HepG2 (cell line): ENCODE measurements around the gene SUCLA2. TPM values are rescaled to one million over a fixed set of nuclear protein-coding genes. Genes with fewer than 3 reads are reported as not detected.

Experiments used
- BCL3 ChIP-seq: sonication (generic); formaldehyde crosslinking; IDR thresholded peaks from 2 replicates; pipeline ENCODE4 v1.5.1; 2020; ENCODE audit warnings: mild to moderate bottlenecking, missing genetic modification reagents, moderate library complexity
- DMAP1 ChIP-seq: IDR thresholded peaks from 2 replicates; pipeline ENCODE4 v1.6.1; 2016
- FOXK1 ChIP-seq: sonication (generic); formaldehyde crosslinking; IDR thresholded peaks from 2 replicates; pipeline ENCODE4 v1.4.0; 2020; ENCODE audit warnings: low read depth, missing genetic modification reagents, borderline replicate concordance
- FOXP4 ChIP-seq: sonication (generic); formaldehyde crosslinking; IDR thresholded peaks from 2 replicates; pipeline ENCODE4 v1.4.0; 2020; ENCODE audit warnings: missing genetic modification reagents
- HCFC1 ChIP-seq: fragments of 150-350 bp; IDR thresholded peaks from 2 replicates; pipeline ENCODE4 v1.6.1; 2014; ENCODE audit warnings: low read depth, low read length
- HDAC1 ChIP-seq: sonication (generic); formaldehyde crosslinking; IDR thresholded peaks from 2 replicates; pipeline ENCODE4 v1.5.1; 2020; ENCODE audit warnings: mild to moderate bottlenecking, missing genetic modification reagents
- JARID2 ChIP-seq: sonication (generic); formaldehyde crosslinking; IDR thresholded peaks from 2 replicates; pipeline ENCODE4 v1.8.1; 2023; ENCODE audit warnings: missing genetic modification reagents, inconsistent platforms; ENCODE audit not compliant: insufficient replicate concordance
- MAFF ChIP-seq: IDR thresholded peaks from 2 replicates; pipeline ENCODE4 v1.6.1; 2011; ENCODE audit warnings: low read depth, low read length, improper control_type of control experiment
- POLR2AphosphoS2 ChIP-seq: IDR thresholded peaks from 2 replicates; pipeline ENCODE4 v1.6.1; 2011; ENCODE audit warnings: low read depth, low read length, improper control_type of control experiment
- SP5 ChIP-seq: IDR thresholded peaks from 2 replicates; pipeline ENCODE4 v1.6.1; 2016; ENCODE audit warnings: low read depth, borderline replicate concordance
- TEAD3 ChIP-seq: optimal IDR thresholded peaks from 2 replicates; pipeline ENCODE3; 2016; ENCODE audit warnings: borderline replicate concordance
- TRIM24 ChIP-seq: sonication (generic); formaldehyde crosslinking; IDR thresholded peaks from 2 replicates; pipeline ENCODE4 v1.8.0; 2022; ENCODE audit warnings: mild to moderate bottlenecking, missing genetic modification reagents
- ZFP36L2 ChIP-seq: sonication (generic); formaldehyde crosslinking; IDR thresholded peaks from 2 replicates; pipeline ENCODE4 v1.4.0; 2020; ENCODE audit warnings: missing genetic modification reagents
- ZNF224 ChIP-seq: sonication (generic); formaldehyde crosslinking; IDR thresholded peaks from 2 replicates; pipeline ENCODE4 v1.5.0; 2020; ENCODE audit warnings: mild to moderate bottlenecking, missing genetic modification reagents
- ZNF616 ChIP-seq: sonication (generic); formaldehyde crosslinking; IDR thresholded peaks from 2 replicates; pipeline ENCODE4 v1.5.0; 2020; ENCODE audit warnings: low read depth, mild to moderate bottlenecking, missing genetic modification reagents
- ZNF674 ChIP-seq: sonication (generic); formaldehyde crosslinking; IDR thresholded peaks from 2 replicates; pipeline ENCODE4 v1.5.0; 2020; ENCODE audit warnings: low read depth, mild to moderate bottlenecking, missing genetic modification reagents
- ZNF747 ChIP-seq: sonication (generic); formaldehyde crosslinking; IDR thresholded peaks from 2 replicates; pipeline ENCODE4 v1.8.1; 2023; ENCODE audit warnings: missing genetic modification reagents, mild to moderate bottlenecking, borderline replicate concordance
- ZSCAN21 ChIP-seq: sonication (generic); formaldehyde crosslinking; IDR thresholded peaks from 2 replicates; pipeline ENCODE4 v1.8.0; 2022; ENCODE audit warnings: mild to moderate bottlenecking, missing genetic modification reagents, moderate library complexity, borderline replicate concordance
- polyA plus RNA-seq, 8 experiments: library from polyadenylated mRNA; depleted of rRNA in 3 of 8; stranded (reverse) in 7 of 8; unstranded in 1 of 8; fragments of >200 nt; fragmentation: Illumina TruSeq in 4 of 8; extraction: Trizol in 4 of 8; gene quantifications; 2 replicates each; pipeline versions ENCODE4 v1.2.1 to v1.2.3, GENCODE V29; 2011 to 2016; ENCODE audit warnings: low read depth in 4 of 8, missing spikeins in 1 of 8, mixed read lengths in 1 of 8; ENCODE audit not compliant: insufficient read depth in 1 of 8
- total RNA-seq, 5 experiments: library from RNA; depleted of rRNA; stranded (reverse); fragments of >200 nt; fragmentation: Illumina TruSeq; extraction: Trizol; gene quantifications; 2 replicates each; pipeline ENCODE4 v1.2.3, GENCODE V29; 2016; ENCODE audit warnings: low read depth in 1 of 5
- TF ChIP-seq, protein P1 (sequence below): IDR thresholded peaks from 2 replicates; pipeline ENCODE4 v1.4.0; 2020; ENCODE audit warnings: mild to moderate bottlenecking, missing genetic modification reagents
- TF ChIP-seq, protein P2 (sequence below): IDR thresholded peaks from 2 replicates; pipeline ENCODE4 v1.6.1; 2016
- TF ChIP-seq, protein P3 (sequence below): fragments of 450-650 bp; IDR thresholded peaks from 2 replicates; pipeline ENCODE4 v1.6.1; 2016

Gene SUCLA2
- total and polyA plus RNA-seq, 2 of the 13 experiments (the other 11 are each of a cell fraction or from before 2014, with no cell fraction given), result 28.4 to 77.1 TPM

DNA sequence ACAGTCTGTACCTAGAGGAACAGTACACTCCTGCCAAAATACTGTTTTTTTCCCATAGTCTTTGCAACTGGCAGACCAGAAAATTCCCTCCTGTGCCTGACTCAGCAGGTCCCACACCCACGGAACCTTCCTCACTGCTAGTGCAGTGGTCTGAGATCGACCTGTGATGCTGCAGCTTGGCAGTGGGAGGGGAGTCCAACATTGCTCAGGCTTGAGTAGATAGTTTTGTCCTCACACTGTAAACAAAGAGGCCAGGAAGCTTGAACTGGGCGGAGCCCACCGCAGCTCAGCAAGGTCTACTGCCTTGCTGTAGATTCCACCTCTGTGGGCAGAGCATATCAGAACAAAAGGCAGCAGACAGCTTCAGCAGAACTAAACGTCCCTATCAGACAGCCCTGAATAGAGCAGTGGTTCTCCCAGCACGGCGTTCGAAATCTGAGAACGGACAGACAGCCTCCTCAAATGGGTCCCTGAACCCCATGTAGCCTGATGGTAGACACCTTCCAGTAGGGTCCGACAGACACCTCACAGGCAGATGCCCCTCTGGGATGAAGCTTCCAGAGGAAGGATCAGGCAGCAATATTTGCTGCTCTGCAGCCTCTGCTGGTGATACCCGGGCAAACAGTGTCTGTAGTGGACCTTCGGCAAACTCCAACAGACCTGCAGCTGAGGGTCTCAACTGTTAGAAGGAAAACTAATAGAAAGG, 92.7 kb downstream of the SUCLA2 start (continued):
- TF ChIP-seq, protein P1, sequence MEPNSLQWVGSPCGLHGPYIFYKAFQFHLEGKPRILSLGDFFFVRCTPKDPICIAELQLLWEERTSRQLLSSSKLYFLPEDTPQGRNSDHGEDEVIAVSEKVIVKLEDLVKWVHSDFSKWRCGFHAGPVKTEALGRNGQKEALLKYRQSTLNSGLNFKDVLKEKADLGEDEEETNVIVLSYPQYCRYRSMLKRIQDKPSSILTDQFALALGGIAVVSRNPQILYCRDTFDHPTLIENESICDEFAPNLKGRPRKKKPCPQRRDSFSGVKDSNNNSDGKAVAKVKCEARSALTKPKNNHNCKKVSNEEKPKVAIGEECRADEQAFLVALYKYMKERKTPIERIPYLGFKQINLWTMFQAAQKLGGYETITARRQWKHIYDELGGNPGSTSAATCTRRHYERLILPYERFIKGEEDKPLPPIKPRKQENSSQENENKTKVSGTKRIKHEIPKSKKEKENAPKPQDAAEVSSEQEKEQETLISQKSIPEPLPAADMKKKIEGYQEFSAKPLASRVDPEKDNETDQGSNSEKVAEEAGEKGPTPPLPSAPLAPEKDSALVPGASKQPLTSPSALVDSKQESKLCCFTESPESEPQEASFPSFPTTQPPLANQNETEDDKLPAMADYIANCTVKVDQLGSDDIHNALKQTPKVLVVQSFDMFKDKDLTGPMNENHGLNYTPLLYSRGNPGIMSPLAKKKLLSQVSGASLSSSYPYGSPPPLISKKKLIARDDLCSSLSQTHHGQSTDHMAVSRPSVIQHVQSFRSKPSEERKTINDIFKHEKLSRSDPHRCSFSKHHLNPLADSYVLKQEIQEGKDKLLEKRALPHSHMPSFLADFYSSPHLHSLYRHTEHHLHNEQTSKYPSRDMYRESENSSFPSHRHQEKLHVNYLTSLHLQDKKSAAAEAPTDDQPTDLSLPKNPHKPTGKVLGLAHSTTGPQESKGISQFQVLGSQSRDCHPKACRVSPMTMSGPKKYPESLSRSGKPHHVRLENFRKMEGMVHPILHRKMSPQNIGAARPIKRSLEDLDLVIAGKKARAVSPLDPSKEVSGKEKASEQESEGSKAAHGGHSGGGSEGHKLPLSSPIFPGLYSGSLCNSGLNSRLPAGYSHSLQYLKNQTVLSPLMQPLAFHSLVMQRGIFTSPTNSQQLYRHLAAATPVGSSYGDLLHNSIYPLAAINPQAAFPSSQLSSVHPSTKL (CRISPR knock-in tag), result peak; percentile 33; the same call in 1 of the 2 replicates
- TF ChIP-seq JARID2 (no peak), ZFP36L2 (CRISPR knock-in tag) (no peak), POLR2AphosphoS2 (no peak), SP5 (CRISPR knock-in tag) (peak; percentile 91), HCFC1 (no peak), HDAC1 (CRISPR knock-in tag) (0 out of 2 replicates have a peak, but pooled peaks have one; percentile 51), BCL3 (CRISPR knock-in tag) (no peak), FOXP4 (CRISPR knock-in tag) (peak; percentile 67; the same call in 1 of the 2 replicates), TRIM24 (CRISPR knock-in tag) (no peak), DMAP1 (CRISPR knock-in tag) (0 out of 2 replicates have a peak, but pooled peaks have one; percentile 34), TEAD3 (CRISPR knock-in tag) (peak; percentile 41), ZNF616 (no peak), ZSCAN21 (CRISPR knock-in tag) (no peak), ZNF674 (CRISPR knock-in tag) (no peak), ZNF224 (CRISPR knock-in tag) (no peak), ZNF747 (no peak), MAFF (peak; percentile 61; the same call in 1 of the 2 replicates), FOXK1 (CRISPR knock-in tag) (peak; percentile 27; the same call in 1 of the 2 replicates)
- TF ChIP-seq, protein P2, sequence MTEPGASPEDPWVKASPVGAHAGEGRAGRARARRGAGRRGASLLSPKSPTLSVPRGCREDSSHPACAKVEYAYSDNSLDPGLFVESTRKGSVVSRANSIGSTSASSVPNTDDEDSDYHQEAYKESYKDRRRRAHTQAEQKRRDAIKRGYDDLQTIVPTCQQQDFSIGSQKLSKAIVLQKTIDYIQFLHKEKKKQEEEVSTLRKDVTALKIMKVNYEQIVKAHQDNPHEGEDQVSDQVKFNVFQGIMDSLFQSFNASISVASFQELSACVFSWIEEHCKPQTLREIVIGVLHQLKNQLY (CRISPR knock-in tag), result no peak
- TF ChIP-seq, protein P3, sequence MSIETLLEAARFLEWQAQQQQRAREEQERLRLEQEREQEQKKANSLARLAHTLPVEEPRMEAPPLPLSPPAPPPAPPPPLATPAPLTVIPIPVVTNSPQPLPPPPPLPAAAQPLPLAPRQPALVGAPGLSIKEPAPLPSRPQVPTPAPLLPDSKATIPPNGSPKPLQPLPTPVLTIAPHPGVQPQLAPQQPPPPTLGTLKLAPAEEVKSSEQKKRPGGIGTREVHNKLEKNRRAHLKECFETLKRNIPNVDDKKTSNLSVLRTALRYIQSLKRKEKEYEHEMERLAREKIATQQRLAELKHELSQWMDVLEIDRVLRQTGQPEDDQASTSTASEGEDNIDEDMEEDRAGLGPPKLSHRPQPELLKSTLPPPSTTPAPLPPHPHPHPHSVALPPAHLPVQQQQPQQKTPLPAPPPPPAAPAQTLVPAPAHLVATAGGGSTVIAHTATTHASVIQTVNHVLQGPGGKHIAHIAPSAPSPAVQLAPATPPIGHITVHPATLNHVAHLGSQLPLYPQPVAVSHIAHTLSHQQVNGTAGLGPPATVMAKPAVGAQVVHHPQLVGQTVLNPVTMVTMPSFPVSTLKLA, result no peak
